GM12864 (cell line): Measurements from ENCODE around the gene TMEM132E.

Experiments
- DNase-seq: peaks from one replicate; pipeline ENCODE4 v3.0.0-alpha.2; 2011; ENCODE audit warnings: low read depth
- H3K4me3 ChIP-seq: 2 replicates; pipeline ENCODE4 v1.5.1; 2011; ENCODE audit warnings: mild to moderate bottlenecking, low read depth, low read length, control low read depth
- CTCF ChIP-seq: IDR thresholded peaks from 2 replicates; pipeline ENCODE4 v1.5.1; 2011; ENCODE audit warnings: low read depth, mild to moderate bottlenecking, moderate library complexity, low read length, control low read depth, inconsistent platforms; ENCODE audit errors: missing control alignments

TMEM132E gene

GRCh38 chr17:34620458-34620857 is 41.1 kb downstream of the TMEM132E start:
- DNase-seq = no peak
- no peak for TF ChIP-seq CTCF
- no peak overlapping the region for H3K4me3 ChIP-seq

DNA sequence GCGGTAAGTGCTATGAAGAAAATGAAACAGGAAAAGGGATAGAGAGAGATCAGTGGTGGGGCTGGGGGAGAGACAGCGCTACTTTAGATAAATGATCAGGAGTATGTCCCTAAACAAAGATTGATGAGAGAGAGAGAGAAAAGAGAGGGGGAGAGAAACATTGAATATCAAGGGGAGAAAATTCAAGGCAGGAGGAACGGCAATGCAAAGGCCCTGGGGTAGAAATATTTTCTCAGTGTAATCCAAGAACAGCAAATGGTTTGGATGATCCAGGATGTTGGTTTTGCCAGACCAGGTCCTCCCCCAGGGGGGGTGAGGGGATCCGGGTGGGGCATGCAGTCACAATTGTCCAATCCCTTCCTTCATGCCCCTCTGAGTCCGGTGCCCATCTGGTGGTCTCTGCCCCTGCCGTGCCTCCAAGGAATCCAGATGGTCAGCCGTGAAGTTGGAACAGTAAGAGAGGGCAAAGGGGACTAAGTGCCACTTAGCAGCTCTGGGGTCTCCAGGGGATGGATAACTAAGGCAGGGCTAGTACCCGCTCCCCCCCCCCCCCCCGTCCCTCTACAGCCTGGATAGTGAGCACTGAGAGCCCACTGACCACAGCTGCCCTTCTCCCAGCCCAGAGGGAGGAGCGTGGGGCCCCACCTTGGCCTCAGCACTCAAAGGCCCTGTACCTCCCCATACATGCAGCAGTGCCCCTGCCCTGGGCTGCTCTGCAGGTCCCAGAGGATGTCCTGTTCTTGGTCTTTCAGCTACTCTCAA is 43.7 kb downstream of the TMEM132E start:
- no peak for TF ChIP-seq CTCF
- no peak overlapping the region for H3K4me3 ChIP-seq
- no peak for DNase-seq

GRCh38 chr17:34623856-34624766 is 44.7 kb downstream of the TMEM132E start:
- no peak overlapping the region for H3K4me3 ChIP-seq
- DNase-seq = no peak
- TF ChIP-seq CTCF = no peak

DNA sequence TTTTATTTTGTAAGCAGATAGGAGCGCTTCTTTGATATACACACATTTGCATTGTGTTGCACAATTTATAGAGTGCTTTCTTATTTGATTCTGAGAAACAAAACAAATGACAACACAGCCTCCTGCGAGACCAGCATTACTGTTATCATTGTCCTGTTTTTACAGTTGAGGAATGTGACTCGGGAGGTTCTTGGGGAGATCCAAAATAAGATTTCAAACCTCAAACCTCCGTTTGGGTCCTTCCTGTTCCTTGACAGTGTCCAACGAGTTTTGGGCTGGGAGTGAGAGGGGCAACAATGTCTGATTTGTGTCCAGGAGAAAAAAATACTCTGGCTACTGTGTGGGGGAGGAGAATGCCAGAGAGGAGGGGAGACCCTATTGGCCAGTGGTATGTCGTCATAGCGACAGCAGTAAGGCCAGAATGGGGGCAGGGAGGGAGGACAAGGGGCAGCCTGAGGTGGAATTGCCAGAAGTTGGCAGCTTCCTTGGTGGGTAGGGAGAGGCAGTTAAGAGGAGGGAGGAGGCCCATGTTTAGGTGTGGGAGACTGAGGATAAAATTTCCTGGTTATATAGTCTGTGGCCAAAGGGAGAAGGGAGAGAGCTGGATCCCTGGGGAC is 45.5 kb downstream of the TMEM132E start:
- no peak for TF ChIP-seq CTCF
- H3K4me3 ChIP-seq = no peak overlapping the region
- no peak for DNase-seq

DNA sequence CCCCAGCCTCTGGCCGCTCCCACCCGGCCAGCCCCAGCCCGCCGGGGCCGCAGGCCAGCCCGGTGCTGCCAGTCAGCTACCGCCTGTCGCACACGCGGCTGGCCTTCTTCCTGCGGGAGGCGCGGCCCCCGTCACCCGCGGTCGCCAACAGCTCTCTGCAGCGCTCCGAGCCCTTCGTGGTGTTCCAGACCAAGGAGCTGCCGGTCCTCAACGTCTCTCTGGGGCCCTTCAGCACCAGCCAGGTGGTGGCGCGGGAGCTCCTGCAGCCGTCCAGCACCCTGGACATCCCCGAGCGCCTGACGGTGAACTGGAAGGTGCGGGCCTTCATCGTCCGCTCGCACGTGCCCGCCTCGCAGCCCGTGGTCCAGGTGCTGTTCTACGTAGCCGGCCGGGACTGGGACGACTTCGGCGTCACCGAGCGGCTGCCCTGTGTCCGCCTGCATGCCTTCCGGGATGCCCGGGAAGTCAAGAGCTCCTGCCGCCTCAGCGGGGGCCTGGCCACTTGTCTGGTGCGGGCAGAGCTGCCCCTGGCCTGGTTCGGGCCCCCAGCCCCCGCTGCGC is 46.8 kb downstream of the TMEM132E start:
- no peak for TF ChIP-seq CTCF
- no peak overlapping the region for H3K4me3 ChIP-seq
- DNase-seq = no peak

GRCh38 chr17:34628879-34629278 is 49.5 kb downstream of the TMEM132E start:
- no peak for TF ChIP-seq CTCF
- no peak overlapping the region for H3K4me3 ChIP-seq
- no peak for DNase-seq
